HG02642 (cell line): ENCODE results near the gene GALK1.

ENCODE experiments used
- ATAC-seq: cut with Tn5 transposase; IDR thresholded peaks from one replicate; pipeline ENCODE4 v1.9.1; 2021; ENCODE audit warnings: mild to moderate bottlenecking; ENCODE audit not compliant: unreplicated experiment, poor library complexity

Gene GALK1

DNA sequence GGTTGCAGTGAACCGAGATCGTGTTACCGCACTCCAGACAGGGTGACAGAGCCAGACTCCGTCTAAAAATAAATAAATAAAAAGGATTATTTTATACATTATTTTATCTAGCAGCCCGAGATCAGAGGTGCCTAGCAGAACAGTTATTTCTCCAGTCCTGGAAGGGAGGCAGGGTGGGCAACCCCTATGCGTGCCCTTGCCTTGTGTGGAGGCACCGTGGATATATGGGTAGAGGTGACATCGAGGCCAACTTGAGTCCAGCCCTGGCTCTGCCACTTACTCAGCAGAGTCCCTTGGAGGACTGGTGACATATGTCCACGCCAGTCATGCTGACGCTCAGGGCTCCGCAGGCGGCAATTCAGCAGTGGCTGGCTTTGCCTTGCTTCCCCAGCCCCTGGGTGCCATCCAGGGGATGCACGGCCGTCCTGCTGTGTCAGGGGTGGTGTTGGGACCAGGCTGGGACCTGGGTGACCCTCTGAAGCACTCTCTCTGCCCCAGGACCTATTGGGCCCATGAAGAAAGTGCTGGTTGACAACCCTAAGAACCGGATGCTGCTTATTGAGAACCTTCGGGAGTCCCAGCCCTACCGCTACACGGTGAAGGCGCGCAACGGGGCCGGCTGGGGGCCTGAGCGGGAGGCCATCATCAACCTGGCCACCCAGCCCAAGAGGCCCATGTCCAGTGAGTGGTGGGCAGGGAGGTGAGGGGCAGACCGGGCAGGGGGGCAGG lies 13.2 kb downstream of the GALK1 start:
- no peak for ATAC-seq

DNA sequence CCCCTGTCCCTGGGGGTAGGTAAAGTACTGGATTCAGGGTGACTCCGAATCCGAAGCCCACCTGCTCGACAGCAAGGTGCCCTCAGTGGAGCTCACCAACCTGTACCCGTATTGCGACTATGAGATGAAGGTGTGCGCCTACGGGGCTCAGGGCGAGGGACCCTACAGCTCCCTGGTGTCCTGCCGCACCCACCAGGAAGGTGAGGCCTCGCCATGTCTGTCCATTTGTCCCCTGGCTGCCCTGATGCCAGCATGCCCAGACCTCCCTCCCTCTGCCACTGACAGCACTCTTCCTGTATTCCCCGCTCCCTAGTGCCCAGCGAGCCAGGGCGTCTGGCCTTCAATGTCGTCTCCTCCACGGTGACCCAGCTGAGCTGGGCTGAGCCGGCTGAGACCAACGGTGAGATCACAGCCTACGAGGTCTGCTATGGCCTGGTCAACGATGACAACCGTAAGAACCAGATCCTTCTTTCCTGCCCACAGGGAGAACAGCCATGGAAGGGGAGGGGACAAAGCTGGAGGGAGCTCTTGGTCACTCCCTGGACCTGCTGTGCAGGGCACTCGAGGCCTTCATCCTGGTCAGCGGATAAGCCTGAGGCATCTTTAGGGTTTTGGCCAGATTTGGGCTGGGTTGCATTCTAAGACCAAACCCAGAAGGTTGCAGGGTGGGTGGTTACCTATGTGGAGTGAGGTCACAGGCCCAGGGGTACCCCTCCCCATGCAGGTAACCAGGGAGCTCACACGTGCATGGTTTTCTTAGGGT lies 14.2 kb downstream of the GALK1 start:
- ATAC-seq: no peak

DNA sequence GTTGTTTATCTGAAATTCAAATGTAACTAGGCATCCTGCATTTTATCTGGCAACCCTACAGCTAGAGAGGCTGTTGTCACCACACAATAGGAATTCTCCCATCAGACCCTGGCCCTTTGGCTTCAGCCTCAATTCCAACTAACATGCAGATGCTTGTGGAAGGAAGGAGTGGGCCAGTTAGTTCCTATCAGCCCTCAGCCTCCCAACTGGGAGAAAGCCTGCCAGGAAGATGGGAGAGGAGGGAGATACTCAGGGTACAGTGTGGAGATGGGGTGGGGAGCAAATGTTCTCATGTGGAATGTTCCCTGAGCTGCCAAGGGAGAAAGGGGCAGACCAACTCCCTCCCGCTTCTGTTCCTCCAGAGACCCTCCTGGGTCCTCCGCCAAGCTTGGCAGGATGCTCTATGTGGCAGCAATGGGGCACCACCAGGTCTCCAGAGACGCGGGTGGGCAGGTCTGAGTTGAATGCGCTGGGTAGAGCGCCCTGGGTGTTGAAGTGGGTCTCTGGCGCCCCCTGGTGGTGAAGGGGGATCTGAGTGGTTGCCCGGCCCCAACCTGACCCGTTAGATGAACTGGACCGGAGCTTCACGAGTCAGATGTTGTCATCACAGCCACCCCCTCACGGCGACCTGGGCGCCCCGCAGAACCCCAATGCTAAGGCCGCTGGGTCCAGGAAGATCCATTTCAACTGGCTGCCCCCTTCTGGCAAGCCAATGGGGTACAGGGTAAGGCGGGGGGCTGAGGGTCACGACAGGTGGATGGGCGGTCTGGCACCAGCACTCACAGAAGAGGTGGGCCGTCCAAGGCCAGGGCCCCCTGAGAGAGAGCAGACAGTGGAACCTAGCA lies 15.2 kb downstream of the GALK1 start:
- no peak for ATAC-seq

DNA sequence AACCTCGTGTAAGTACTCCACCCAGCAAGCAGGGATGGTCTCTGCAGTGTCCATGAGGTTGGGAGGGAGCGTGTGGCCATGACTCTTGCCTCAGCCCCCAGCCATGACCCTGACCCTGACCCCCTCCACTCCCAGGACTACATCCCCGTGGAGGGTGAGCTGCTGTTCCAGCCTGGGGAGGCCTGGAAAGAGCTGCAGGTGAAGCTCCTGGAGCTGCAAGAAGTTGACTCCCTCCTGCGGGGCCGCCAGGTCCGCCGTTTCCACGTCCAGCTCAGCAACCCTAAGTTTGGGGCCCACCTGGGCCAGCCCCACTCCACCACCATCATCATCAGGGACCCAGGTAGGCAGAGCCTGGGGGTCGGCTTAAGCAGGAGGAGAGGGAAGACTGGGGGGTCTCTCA lies 16.3 kb downstream of the GALK1 start:
- ATAC-seq: no peak

DNA sequence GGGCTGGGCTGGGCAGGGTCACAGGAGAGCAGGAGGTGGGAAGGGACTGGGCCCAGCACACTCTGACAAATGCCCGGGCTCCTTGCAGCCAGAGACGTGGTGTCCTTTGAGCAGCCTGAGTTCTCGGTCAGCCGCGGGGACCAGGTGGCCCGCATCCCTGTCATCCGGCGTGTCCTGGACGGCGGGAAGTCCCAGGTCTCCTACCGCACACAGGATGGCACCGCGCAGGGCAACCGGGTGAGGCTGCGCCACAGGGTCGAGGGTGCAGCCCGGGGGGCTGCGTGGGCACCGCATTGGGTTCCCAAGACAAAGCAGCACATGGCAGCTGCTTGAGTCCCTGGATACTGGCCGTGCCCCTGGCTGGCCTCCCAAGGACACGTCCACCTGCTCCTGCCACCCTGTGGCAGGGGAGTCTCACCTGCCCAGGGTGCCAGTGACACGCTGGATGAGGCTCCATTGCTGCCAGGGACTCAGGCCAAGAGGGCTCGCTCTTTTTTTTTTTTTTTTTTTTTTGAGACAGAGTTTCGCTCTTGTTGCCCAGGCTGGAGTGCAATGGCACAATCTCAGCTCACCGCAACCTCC lies 21.3 kb downstream of the GALK1 start:
- ATAC-seq: no peak

DNA sequence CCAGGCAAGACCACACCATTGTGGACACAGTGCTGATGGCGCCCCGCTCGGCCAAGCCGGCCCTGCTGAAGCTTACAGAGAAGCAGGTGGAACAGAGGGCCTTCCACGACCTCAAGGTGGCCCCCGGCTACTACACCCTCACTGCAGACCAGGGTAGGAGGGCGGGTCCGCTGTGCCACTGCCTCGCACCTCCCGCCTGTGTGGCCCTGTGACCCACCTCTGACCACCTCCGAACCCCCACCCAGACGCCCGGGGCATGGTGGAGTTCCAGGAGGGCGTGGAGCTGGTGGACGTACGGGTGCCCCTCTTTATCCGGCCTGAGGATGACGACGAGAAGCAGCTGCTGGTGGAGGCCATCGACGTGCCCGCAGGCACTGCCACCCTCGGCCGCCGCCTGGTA lies 22.7 kb downstream of the GALK1 start:
- no peak for ATAC-seq

DNA sequence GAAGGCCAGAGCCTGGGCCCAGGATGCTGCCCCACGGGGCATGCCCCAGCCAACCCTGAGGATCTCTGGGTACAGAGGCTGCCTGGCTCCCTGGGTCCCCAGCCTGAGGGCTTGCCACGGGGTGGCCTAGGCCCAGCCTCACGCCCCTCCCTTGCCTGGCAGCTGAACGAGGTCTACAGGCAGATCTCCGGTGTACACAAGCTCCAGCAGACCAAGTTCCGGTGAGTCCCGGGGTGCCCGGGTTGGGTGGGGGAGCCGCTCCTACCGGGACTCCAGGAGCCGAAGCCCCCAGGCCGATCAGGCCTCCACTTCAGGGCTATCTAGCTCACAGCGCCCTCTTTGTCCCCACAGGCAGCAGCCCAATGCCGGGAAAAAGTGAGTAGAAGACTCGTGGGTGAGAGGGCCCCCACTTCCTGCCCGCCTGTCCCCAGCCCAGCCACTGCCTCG lies 24.3 kb downstream of the GALK1 start:
- no peak for ATAC-seq

DNA sequence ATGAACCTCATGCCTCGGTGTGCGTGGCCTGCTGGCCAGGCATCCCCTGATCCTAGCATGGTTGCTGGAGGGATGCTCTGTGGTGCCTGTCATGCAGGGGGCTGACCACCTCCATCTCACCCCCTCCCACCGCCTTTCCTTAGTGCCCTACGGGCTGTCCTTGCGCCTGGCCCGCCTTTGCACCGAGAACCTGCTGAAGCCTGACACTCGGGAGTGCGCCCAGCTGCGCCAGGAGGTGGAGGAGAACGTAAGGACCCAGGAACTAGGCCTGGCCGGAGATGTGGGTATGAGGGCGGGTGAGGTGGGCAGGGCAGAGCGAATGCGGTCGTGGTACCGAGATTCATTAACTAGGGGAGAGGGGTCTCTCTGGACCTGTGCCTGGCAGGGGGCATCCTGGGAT lies 24.8 kb downstream of the GALK1 start:
- no peak for ATAC-seq

DNA sequence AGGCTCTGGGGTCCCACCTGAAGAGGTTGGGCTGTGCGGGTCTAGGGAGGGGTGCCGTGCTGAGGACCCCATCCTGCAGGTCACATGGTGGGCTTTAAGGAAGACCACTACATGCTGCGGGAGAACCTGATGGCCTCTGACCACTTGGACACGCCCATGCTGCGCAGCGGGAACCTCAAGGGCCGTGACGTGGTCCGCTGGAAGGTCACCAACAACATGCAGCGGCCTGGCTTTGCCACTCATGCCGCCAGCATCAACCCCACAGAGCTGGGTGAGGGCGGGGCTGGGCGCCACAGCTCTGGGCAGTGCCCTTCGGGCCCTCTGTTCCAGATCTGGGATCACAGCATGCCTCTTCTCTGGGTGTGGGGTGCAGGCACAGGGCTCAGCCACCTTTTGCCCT lies 25.2 kb downstream of the GALK1 start:
- ATAC-seq: no peak

DNA sequence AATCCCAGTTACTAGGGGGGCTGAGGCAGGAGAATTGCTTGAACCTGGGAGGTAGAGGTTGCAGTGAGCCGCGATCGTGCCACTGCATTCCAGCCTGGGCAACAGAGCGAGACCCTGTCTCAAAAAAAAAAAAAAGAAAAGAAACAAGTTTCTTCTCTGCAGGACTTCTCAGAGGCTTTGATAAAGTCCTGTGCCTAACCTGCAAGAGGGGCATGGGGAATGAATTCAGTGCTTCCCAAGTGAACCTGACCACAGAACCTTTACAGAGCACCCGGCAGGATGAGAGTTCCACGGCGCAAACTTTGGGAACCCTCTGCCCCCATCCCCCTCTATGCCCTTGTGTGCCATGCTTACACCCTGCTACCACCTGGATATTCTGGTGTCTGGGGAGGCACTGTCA lies 25.8 kb downstream of the GALK1 start:
- ATAC-seq: no peak

DNA sequence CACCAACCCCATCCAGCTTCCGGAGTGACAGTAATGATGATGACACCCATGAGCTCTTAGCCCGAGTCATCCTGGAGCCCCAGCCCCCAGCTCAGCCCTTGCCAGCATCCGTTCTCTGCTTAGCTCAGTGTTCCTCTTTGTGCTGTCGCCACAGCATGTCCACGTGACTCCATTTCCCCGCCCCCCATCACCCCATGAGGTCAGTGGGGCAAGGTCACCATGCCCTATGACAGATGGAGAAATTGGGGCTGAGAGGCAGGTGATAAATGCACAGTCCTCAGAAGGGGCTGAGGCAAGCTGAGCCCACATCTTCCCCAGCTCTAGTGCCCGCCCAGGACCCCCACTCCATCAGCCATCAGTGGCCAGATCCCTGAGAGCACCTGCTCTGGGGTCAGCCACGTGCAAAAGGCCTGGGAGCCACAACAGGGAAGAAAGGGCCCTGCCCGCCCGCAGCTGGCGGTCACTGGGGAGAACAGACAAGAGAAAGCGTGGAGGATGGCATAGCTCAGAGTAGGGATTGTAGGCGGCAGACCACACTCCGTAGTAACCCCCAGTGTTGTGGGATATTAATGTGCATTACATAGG lies 26.7 kb downstream of the GALK1 start:
- ATAC-seq: no peak

DNA sequence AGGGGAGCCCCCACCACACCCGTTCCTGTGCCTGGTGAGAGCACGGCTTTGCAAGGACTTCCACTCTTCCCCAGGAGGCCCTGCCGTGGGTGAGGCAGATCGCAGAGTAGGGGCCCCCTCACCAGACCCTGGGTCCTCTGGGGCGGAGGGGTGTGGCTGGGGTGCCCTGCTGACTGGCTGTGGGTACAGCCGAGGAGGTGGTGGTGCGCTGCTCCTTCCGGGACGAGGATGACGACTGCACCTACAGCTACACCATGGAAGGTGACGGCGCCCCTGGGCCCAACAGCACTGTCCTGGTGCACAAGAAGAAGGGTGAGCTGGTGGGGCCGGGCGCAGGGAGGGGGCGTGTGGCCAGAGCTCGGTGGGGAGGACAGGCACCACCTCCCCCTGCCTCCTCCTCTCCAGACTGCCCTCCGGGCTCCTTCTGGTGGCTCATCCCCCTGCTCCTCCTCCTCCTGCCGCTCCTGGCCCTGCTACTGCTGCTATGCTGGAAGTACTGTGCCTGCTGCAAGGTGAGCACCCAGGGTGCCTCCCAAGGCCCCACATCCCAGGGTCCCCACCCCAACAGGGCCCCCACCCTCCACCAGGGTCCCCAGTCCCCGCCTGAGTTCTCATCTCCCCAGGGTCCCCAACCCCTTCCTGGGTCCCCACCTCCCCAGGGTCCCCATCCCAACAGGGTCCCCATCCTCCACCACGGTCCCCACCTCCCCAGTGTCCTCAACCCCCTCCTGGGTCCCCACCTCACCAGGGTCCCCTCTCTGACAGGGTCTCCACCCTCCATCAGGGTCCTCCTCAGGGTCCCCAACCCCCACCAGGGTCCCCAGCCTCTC lies 27.6 kb downstream of the GALK1 start:
- ATAC-seq: no peak

DNA sequence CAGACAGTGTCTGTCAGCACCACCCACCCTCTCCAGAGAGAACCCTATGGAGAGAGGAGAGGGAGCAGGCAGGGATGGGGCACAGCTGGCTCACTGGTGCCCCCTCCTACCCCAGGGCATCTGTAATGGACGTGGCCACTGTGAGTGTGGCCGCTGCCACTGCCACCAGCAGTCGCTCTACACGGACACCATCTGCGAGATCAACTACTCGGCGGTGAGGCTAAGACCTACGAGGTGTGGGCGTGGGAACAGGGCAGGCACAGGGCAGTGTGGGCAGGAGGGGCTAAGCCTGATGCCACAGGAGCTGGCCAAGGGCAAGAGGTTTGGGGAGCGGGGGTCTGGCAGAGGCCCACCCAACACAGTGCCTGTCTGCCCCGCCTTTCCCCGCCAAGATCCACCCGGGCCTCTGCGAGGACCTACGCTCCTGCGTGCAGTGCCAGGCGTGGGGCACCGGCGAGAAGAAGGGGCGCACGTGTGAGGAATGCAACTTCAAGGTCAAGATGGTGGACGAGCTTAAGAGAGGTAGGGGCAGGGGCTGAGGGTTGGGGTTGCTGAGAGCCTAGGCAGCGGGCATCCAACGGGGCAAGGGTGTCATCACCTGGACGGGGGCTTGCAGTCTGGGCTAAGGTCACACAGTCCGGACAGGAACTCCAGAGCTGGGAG lies 28.7 kb downstream of the GALK1 start:
- no peak for ATAC-seq

DNA sequence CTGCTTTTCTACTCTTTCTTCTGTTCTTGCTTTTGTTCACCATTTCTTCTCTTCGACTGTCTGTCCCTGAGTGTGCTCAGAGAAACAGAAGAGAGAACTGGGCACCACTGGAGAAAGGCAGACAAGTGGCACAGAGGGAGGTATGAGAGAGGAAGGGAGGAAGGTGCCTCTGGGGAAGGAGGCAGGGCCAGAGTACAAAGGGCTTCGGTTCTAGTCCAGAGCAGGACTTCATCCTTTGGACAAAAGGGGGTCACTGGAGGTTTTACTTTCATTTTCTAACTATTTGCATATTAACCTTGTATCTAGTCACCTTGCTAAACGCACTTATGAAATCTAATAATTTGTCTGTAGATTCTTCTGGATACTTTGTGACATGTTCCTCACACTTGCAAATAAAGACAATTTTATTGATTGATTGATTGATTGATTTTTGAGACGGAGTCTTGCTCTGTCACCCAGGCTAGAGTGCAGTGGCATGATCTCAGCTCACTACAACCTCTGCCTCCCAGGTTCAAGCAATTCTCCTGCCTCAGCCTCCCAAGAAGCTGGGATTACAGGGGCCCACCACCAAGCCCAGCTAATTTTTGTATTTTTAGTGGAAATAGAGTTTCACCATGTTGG lies 30.2 kb downstream of the GALK1 start:
- no peak for ATAC-seq

DNA sequence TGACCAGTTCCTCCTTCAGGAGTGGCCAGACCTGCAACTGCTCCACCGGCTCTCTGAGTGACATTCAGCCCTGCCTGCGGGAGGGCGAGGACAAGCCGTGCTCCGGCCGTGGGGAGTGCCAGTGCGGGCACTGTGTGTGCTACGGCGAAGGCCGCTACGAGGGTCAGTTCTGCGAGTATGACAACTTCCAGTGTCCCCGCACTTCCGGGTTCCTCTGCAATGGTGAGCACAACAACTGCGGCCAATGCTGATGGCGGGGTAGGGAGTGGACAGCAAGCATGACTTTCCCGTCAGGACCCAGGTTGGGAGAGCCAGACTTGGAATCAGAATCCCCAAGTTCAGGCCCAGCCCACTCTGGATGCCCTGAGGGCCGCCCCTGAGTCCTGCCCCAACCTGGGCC lies 31.5 kb downstream of the GALK1 start:
- no peak for ATAC-seq

DNA sequence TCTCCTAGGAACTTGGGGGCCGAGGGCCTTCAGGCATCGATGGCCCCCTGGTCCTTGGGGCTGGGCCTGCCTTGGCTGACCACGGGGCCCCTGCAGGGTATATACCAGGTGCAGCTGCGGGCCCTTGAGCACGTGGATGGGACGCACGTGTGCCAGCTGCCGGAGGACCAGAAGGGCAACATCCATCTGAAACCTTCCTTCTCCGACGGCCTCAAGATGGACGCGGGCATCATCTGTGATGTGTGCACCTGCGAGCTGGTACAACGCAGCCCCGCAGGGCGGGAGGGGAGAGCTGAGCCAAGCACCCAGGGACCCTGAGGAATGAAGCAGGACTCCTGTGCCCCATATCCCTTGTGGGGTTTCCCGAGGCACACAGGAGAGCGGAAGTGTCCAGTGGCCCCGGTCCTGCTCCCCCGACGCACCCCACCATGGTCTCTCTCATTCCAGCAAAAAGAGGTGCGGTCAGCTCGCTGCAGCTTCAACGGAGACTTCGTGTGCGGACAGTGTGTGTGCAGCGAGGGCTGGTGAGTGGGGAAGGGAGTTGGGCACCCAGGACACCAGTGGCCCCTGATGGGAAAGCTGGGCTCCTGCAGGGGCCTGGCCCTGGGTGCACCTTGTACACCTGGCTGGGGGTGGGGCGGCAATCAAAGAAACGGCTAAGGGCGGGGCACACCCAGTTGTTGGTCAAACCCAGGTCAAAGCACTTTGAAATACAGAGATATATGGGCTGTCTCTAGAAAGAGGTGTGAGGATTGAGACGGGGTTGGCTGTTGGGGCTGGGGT lies 33.1 kb downstream of the GALK1 start:
- ATAC-seq: no peak

DNA sequence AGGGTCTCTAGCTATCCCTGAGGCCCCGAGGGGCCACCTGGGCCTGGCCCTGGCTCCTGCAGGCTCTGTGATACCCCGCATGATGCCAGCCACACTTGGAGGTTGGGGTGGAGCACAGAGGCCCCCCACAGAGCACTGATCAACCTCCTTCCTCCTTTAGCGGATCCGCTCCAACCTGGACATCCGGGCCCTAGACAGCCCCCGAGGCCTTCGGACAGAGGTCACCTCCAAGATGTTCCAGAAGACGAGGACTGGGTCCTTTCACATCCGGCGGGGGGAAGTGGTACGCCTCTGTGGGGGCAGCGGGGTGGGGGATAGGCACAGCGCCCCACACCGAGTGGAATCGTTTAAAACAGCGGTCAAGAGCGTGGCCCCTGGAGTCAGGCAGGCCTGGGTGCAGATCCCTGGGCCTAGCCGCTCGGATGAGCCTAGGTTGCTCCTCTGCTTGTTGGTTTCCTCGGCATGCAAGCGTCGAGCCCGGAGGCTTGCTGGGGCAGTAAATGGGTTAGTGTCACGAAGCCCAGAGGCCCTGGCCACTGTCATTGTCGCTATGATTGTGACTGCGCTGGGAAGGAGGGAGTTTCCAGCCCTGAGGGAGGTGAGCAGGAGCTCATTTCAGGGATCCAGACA lies 33.8 kb downstream of the GALK1 start:
- no peak for ATAC-seq
